Keratinocyte (primary cell): ENCODE measurements around the gene ZNF438. TPM values are rescaled to one million over a fixed set of nuclear protein-coding genes. Genes with fewer than 3 reads are reported as not detected.

Experiments
- DNase-seq: peaks from one replicate; pipeline ENCODE4 v3.0.0-alpha.2; 2011; ENCODE audit warnings: low read depth, missing footprints, low spot score
- FAIRE-seq: peaks from 2 replicates; lab custom pipeline; 2011; peaks lifted over from hg19 to GRCh38; lab: Jason Lieb, UNC
- H2AFZ ChIP-seq: 2 replicates; pipeline ENCODE4 v1.6.0; 2012; ENCODE audit warnings: low read length, control low read depth, inconsistent platforms; ENCODE audit not compliant: control insufficient read depth
- H3K27ac ChIP-seq: 2 replicates; pipeline ENCODE4 v1.5.1; 2011; ENCODE audit warnings: low read length; ENCODE audit not compliant: control insufficient read depth, insufficient read depth
- H3K27me3 ChIP-seq: 3 replicates; pipeline ENCODE4 v1.6.0; 2011; ENCODE audit warnings: low read length; ENCODE audit not compliant: control insufficient read depth, insufficient read depth; ENCODE audit errors: extremely low read depth
- H3K36me3 ChIP-seq, 2 experiments: 2 replicates in 1 of 2; 3 replicates in 1 of 2; pipeline ENCODE4 v1.5.1; 2011; ENCODE audit warnings: low read length in 2 of 2, mild to moderate bottlenecking in 1 of 2; ENCODE audit not compliant: control insufficient read depth in 2 of 2, insufficient read depth in 2 of 2; ENCODE audit errors: extremely low read depth in 1 of 2
- H3K4me1 ChIP-seq: 3 replicates; pipeline ENCODE4 v1.5.1; 2011; ENCODE audit warnings: low read length; ENCODE audit not compliant: control insufficient read depth, insufficient read depth; ENCODE audit errors: extremely low read depth
- H3K4me2 ChIP-seq: 3 replicates; pipeline ENCODE4 v1.6.0; 2011; ENCODE audit warnings: low read depth, low read length; ENCODE audit not compliant: control insufficient read depth, insufficient read depth; ENCODE audit errors: extremely low read depth
- H3K4me3 ChIP-seq, 3 experiments: fragments of 200-600 bp in 1 of 3; sonication (generic) in 1 of 3; 2 replicates in 2 of 3; 3 replicates in 1 of 3; pipeline ENCODE4 v1.5.1; 2011 to 2016; ENCODE audit warnings: low read length in 3 of 3, mild to moderate bottlenecking in 3 of 3, control low read depth in 2 of 3, inconsistent platforms in 1 of 3, low read depth in 1 of 3, mixed read lengths in 1 of 3, mixed run types in 1 of 3, moderate library complexity in 1 of 3; ENCODE audit not compliant: control insufficient read depth in 2 of 3, insufficient read depth in 2 of 3; ENCODE audit errors: extremely low read depth in 1 of 3
- H3K79me2 ChIP-seq: 2 replicates; pipeline ENCODE4 v1.6.0; 2012; ENCODE audit warnings: low read length; ENCODE audit not compliant: control insufficient read depth, insufficient read depth
- H3K9ac ChIP-seq: 3 replicates; pipeline ENCODE4 v1.6.0; 2011; ENCODE audit warnings: low read length; ENCODE audit not compliant: control insufficient read depth, insufficient read depth; ENCODE audit errors: extremely low read depth
- H3K9me1 ChIP-seq: 3 replicates; pipeline ENCODE4 v1.6.0; 2011; ENCODE audit warnings: low read length; ENCODE audit not compliant: control insufficient read depth, insufficient read depth; ENCODE audit errors: extremely low read depth
- H3K9me3 ChIP-seq: 2 replicates; pipeline ENCODE4 v1.5.1; 2012; ENCODE audit warnings: low read depth, low read length; ENCODE audit not compliant: control insufficient read depth
- H4K20me1 ChIP-seq: 3 replicates; pipeline ENCODE4 v1.6.0; 2011; ENCODE audit warnings: low read length; ENCODE audit not compliant: control insufficient read depth, insufficient read depth; ENCODE audit errors: extremely low read depth
- CTCF ChIP-seq, 3 experiments: IDR thresholded peaks in 1 of 3; conservative IDR thresholded peaks in 1 of 3; optimal IDR thresholded peaks in 1 of 3; 2 replicates in 2 of 3; 3 replicates in 1 of 3; pipeline versions ENCODE3 to v1.5.1; 2011; ENCODE audit warnings: low read length in 3 of 3, mild to moderate bottlenecking in 3 of 3, moderate library complexity in 2 of 3, control low read depth in 1 of 3, inconsistent platforms in 1 of 3; ENCODE audit not compliant: insufficient read depth in 2 of 3; ENCODE audit errors: extremely low read depth in 1 of 3
- EZH2 ChIP-seq: IDR thresholded peaks from one replicate; pipeline ENCODE4 v1.6.1; 2012; ENCODE audit warnings: inconsistent platforms, mild to moderate bottlenecking, low read length, moderate library complexity
- dilution Hi-C: fragments of 300-500 bp; cut with MboI; formaldehyde crosslinking; loops from one replicate; pipeline ENCODE4 v1.7.0; 2020; ENCODE audit warnings: low sequenced_read_pairs; ENCODE audit not compliant: extremely low pct_ligation_motif_present
- polyA plus RNA-seq, 5 experiments: library from polyadenylated mRNA; depleted of rRNA in 3 of 5; stranded (reverse) in 3 of 5; stranded (forward) in 1 of 5; unstranded in 1 of 5; fragments of >200 nt; gene quantifications; 1 replicate in 1 of 5; 2 replicates in 3 of 5; 3 replicates in 1 of 5; pipeline versions ENCODE4 v1.2.1 to v1.2.3, GENCODE V29; 2011 to 2012; ENCODE audit warnings: missing spikeins in 2 of 5, low read depth in 1 of 5, low replicate concordance in 1 of 5

Gene ZNF438
- polyA plus RNA-seq, 1 donor (not counting 4 experiments of a cell fraction or from before 2014, with no cell fraction given), result 2.8 TPM

- Histone ChIP-seq H3K27me3 (no peaks in the 10 kb centered on the region), H3K4me2 (no peak overlapping the region), H3K79me2 (no peaks in the 10 kb centered on the region), H3K27ac (no peak overlapping the region), H3K9ac (no peak overlapping the region), H3K9me1 (no peaks in the 10 kb centered on the region), H3K4me1 (no peaks in the 10 kb centered on the region), H3K36me3 (no peaks in the 10 kb centered on the region), H3K9me3 (no peaks in the 10 kb centered on the region), H2AFZ (no peak overlapping the region), H4K20me1 (no peaks in the 10 kb centered on the region), H3K4me3 (no peak overlapping the region)
- dilution Hi-C loops, result no loop called here
- DNase-seq, result no peak
- no peak for TF ChIP-seq EZH2
- no peak for TF ChIP-seq CTCF (optimal IDR thresholded peaks at IDR 0.05 in 1 of 3, IDR thresholded peaks at IDR 0.05 in 1 of 3, conservative IDR thresholded peaks at IDR 0.05 in 1 of 3; ENCODE audit: extremely low read depth in 1 of 3, insufficient read depth in 2 of 3, low read length in 3 of 3)
- FAIRE-seq, result peak; percentile 26
Observed at GRCh38 chr10:30918651-30919050, 113.0 kb downstream of the ZNF438 start.

DNA sequence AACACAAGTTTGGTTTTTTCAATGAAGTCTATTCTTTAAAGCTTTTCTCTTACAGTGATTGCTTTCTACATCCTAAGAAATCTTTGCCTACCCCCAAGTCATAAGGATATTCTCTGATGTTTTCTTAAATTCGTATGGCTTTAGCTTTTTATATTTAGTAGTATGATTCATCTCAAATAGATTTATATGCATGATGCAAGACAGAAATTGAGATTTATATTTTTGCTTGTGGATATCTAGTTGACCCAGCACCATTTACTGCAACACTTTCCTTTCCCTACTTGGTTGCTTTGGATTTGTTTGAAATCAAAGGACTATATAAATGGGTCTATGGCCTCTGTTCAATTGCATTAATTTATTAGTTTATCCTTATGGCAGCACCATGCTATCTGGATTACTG, 113.9 kb downstream of the ZNF438 start:
- Histone ChIP-seq H3K27ac (no peak overlapping the region), H3K9me1 (no peaks in the 10 kb centered on the region), H2AFZ (no peak overlapping the region), H4K20me1 (no peaks in the 10 kb centered on the region), H3K27me3 (no peaks in the 10 kb centered on the region), H3K79me2 (no peaks in the 10 kb centered on the region), H3K4me2 (no peak overlapping the region), H3K4me3 (no peak overlapping the region), H3K4me1 (no peaks in the 10 kb centered on the region), H3K9me3 (no peaks in the 10 kb centered on the region), H3K36me3 (no peaks in the 10 kb centered on the region), H3K9ac (no peak overlapping the region)
- dilution Hi-C loops, result no loop called here
- no peak for TF ChIP-seq EZH2
- no peak for TF ChIP-seq CTCF (optimal IDR thresholded peaks at IDR 0.05 in 1 of 3, IDR thresholded peaks at IDR 0.05 in 1 of 3, conservative IDR thresholded peaks at IDR 0.05 in 1 of 3; ENCODE audit: extremely low read depth in 1 of 3, insufficient read depth in 2 of 3, low read length in 3 of 3)
- DNase-seq, result no peak
- FAIRE-seq, result no peak
